Measurements from ENCODE around the gene ELAC1.

DNA sequence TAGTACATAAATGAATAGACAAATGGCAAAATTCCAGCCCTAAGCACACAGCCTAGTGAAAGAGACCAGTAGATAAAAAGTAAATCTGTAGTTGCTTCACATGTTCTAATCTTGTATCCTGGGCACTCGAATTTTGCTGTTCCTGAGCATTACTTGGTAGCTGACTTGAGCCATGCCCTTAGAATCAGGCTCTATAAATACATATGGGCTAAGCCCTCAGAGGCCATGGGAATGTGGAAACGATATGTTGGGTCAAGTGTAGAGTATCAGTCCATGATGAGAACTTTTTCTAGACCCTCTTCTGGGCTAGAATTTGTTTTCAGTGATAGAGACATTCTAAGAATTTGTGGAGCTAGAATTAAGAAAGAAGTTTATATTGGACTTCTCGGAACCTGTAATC is 21.9 kb downstream of the ELAC1 start:
- TF ChIP-seq TAF1 (IDR thresholded peaks at IDR 0.05; ENCODE audit: borderline replicate concordance, low read depth, low read length) (no peak), POLR2A (IDR thresholded peaks at IDR 0.05; ENCODE audit: low read depth, low read length) (no peak)

Data from GM12892 (cell line).